HEK293 (cell line): Measurements from ENCODE around the gene PLEKHG1.
A peak's percentile ranks its signal among the peaks of the same experiment; 100 is the strongest.

Experiments
- BCL11A ChIP-seq: fragments of 450-650 bp; formaldehyde crosslinking; IDR thresholded peaks from 2 replicates; pipeline ENCODE4 v1.5.1; 2016; ENCODE audit warnings: low read depth, missing biosample characterization, missing genetic modification characterization
- GLI2 ChIP-seq: fragments of 450-650 bp; formaldehyde crosslinking; IDR thresholded peaks from 2 replicates; pipeline ENCODE4; 2017; ENCODE audit warnings: missing biosample characterization, missing genetic modification characterization, low read depth, borderline replicate concordance
- HOXD13 ChIP-seq: sonication (generic); formaldehyde crosslinking; IDR thresholded peaks from 2 replicates; pipeline ENCODE4 v1.8.0; 2022; ENCODE audit warnings: missing genetic modification reagents, borderline replicate concordance
- KLF10 ChIP-seq: fragments of 450-650 bp; IDR thresholded peaks from 2 replicates; pipeline ENCODE4 v1.5.1; 2018; ENCODE audit warnings: missing biosample characterization, mild to moderate bottlenecking, missing genetic modification characterization
- KLF17 ChIP-seq: fragments of 450-650 bp; formaldehyde crosslinking; IDR thresholded peaks from 2 replicates; pipeline ENCODE4 v1.5.1; 2016; ENCODE audit warnings: missing biosample characterization, missing genetic modification characterization
- KLF7 ChIP-seq: fragments of 450-650 bp; formaldehyde crosslinking; IDR thresholded peaks from 2 replicates; pipeline ENCODE4 v1.5.1; 2016; ENCODE audit warnings: missing biosample characterization, missing genetic modification characterization, borderline replicate concordance
- SCRT1 ChIP-seq: fragments of 450-650 bp; formaldehyde crosslinking; IDR thresholded peaks from 2 replicates; pipeline ENCODE4 v1.5.1; 2016; ENCODE audit warnings: missing biosample characterization, missing genetic modification characterization, borderline replicate concordance
- SCRT2 ChIP-seq: fragments of 450-650 bp; formaldehyde crosslinking; IDR thresholded peaks from 2 replicates; pipeline ENCODE4 v1.5.1; 2016; ENCODE audit warnings: missing biosample characterization, missing genetic modification characterization
- TRIM28 ChIP-seq: IDR thresholded peaks from 2 replicates; pipeline ENCODE4 v1.6.1; 2011; ENCODE audit warnings: low read length, control low read depth, borderline replicate concordance
- WT1 ChIP-seq: fragments of 450-650 bp; formaldehyde crosslinking; IDR thresholded peaks from 2 replicates; pipeline ENCODE4 v1.5.1; 2016; ENCODE audit warnings: missing biosample characterization, missing genetic modification characterization
- ZFP3 ChIP-seq: fragments of 450-650 bp; formaldehyde crosslinking; IDR thresholded peaks from 2 replicates; pipeline ENCODE4 v1.5.1; 2016; ENCODE audit warnings: low read depth, missing biosample characterization, missing genetic modification characterization
- ZIC2 ChIP-seq: fragments of 450-650 bp; formaldehyde crosslinking; IDR thresholded peaks from 2 replicates; pipeline ENCODE4 v1.5.1; 2016; ENCODE audit warnings: missing biosample characterization, missing genetic modification characterization
- ZNF138 ChIP-seq: fragments of 450-650 bp; formaldehyde crosslinking; IDR thresholded peaks from 2 replicates; pipeline ENCODE4 v1.5.1; 2016; ENCODE audit warnings: missing biosample characterization, missing genetic modification characterization, borderline replicate concordance
- ZNF140 ChIP-seq: fragments of 450-650 bp; formaldehyde crosslinking; IDR thresholded peaks from 2 replicates; pipeline ENCODE4 v1.5.1; 2016; ENCODE audit warnings: missing biosample characterization, missing genetic modification characterization
- ZNF19 ChIP-seq: fragments of 450-650 bp; formaldehyde crosslinking; IDR thresholded peaks from 2 replicates; pipeline ENCODE4; 2016; ENCODE audit warnings: missing biosample characterization, missing genetic modification characterization, low read depth
- ZNF248 ChIP-seq: fragments of 450-650 bp; formaldehyde crosslinking; IDR thresholded peaks from 2 replicates; pipeline ENCODE4 v1.5.1; 2017; ENCODE audit warnings: missing biosample characterization, missing genetic modification characterization
- ZNF350 ChIP-seq: fragments of 450-650 bp; formaldehyde crosslinking; IDR thresholded peaks from 2 replicates; pipeline ENCODE4 v1.5.0; 2017; ENCODE audit warnings: missing biosample characterization, mild to moderate bottlenecking, missing genetic modification characterization
- ZNF354C ChIP-seq: fragments of 450-650 bp; formaldehyde crosslinking; IDR thresholded peaks from 2 replicates; pipeline ENCODE4 v1.5.1; 2016; ENCODE audit warnings: missing biosample characterization, missing genetic modification characterization, low read depth, borderline replicate concordance
- ZNF37A ChIP-seq: fragments of 450-650 bp; IDR thresholded peaks from 2 replicates; pipeline ENCODE4 v1.5.1; 2018; ENCODE audit warnings: missing biosample characterization, missing genetic modification characterization
- ZNF48 ChIP-seq: fragments of 450-650 bp; formaldehyde crosslinking; IDR thresholded peaks from 2 replicates; pipeline ENCODE4 v1.5.1; 2016; ENCODE audit warnings: missing biosample characterization, missing genetic modification characterization
- ZNF544 ChIP-seq: fragments of 450-650 bp; formaldehyde crosslinking; IDR thresholded peaks from 2 replicates; pipeline ENCODE4 v1.5.0; 2017; ENCODE audit warnings: missing biosample characterization, missing genetic modification characterization
- ZNF548 ChIP-seq: fragments of 450-650 bp; formaldehyde crosslinking; IDR thresholded peaks from 2 replicates; pipeline ENCODE4 v1.5.1; 2016; ENCODE audit warnings: missing biosample characterization, missing genetic modification characterization
- ZNF561 ChIP-seq: fragments of 450-650 bp; IDR thresholded peaks from 2 replicates; pipeline ENCODE4 v1.5.1; 2018; ENCODE audit warnings: missing biosample characterization, missing genetic modification characterization, borderline replicate concordance
- ZNF610 ChIP-seq: fragments of 450-650 bp; formaldehyde crosslinking; IDR thresholded peaks from 2 replicates; pipeline ENCODE4 v1.5.1; 2016; ENCODE audit warnings: missing biosample characterization, missing genetic modification characterization, borderline replicate concordance
- ZNF626 ChIP-seq: fragments of 450-650 bp; sonication (Bioruptor Pico); formaldehyde crosslinking; IDR thresholded peaks from 2 replicates; pipeline ENCODE4 v1.5.1; 2018; ENCODE audit warnings: missing biosample characterization, missing genetic modification characterization, inconsistent platforms
- ZNF645 ChIP-seq: fragments of 450-650 bp; formaldehyde crosslinking; IDR thresholded peaks from 2 replicates; pipeline ENCODE4; 2016; ENCODE audit warnings: missing biosample characterization, missing genetic modification characterization
- ZNF660 ChIP-seq: fragments of 450-650 bp; IDR thresholded peaks from 2 replicates; pipeline ENCODE4 v1.5.1; 2018; ENCODE audit warnings: missing biosample characterization, mild to moderate bottlenecking, missing genetic modification characterization
- ZNF768 ChIP-seq: fragments of 450-650 bp; formaldehyde crosslinking; IDR thresholded peaks from 2 replicates; pipeline ENCODE4 v1.5.1; 2018; ENCODE audit warnings: missing biosample characterization, mild to moderate bottlenecking, missing genetic modification characterization
- ZNF776 ChIP-seq: fragments of 450-650 bp; formaldehyde crosslinking; IDR thresholded peaks from 2 replicates; pipeline ENCODE4 v1.5.0; 2017; ENCODE audit warnings: missing biosample characterization, missing genetic modification characterization, borderline replicate concordance
- ZNF792 ChIP-seq: fragments of 450-650 bp; formaldehyde crosslinking; IDR thresholded peaks from 2 replicates; pipeline ENCODE4 v1.5.1; 2016; ENCODE audit warnings: missing biosample characterization, missing genetic modification characterization
- ZSCAN16 ChIP-seq: fragments of 450-650 bp; formaldehyde crosslinking; IDR thresholded peaks from 2 replicates; pipeline ENCODE4 v1.5.1; 2016; ENCODE audit warnings: missing biosample characterization, missing genetic modification characterization
- TF ChIP-seq, protein P1 (sequence below): fragments of 450-650 bp; formaldehyde crosslinking; conservative IDR thresholded peaks from 2 replicates; pipeline ENCODE4 v1.5.1; 2016; ENCODE audit warnings: low read depth, missing biosample characterization, missing genetic modification characterization
- TF ChIP-seq, protein P2 (sequence below): fragments of 450-650 bp; formaldehyde crosslinking; IDR thresholded peaks from 2 replicates; pipeline ENCODE4 v1.5.1; 2016; ENCODE audit warnings: missing biosample characterization, missing genetic modification characterization, borderline replicate concordance

Gene PLEKHG1

DNA sequence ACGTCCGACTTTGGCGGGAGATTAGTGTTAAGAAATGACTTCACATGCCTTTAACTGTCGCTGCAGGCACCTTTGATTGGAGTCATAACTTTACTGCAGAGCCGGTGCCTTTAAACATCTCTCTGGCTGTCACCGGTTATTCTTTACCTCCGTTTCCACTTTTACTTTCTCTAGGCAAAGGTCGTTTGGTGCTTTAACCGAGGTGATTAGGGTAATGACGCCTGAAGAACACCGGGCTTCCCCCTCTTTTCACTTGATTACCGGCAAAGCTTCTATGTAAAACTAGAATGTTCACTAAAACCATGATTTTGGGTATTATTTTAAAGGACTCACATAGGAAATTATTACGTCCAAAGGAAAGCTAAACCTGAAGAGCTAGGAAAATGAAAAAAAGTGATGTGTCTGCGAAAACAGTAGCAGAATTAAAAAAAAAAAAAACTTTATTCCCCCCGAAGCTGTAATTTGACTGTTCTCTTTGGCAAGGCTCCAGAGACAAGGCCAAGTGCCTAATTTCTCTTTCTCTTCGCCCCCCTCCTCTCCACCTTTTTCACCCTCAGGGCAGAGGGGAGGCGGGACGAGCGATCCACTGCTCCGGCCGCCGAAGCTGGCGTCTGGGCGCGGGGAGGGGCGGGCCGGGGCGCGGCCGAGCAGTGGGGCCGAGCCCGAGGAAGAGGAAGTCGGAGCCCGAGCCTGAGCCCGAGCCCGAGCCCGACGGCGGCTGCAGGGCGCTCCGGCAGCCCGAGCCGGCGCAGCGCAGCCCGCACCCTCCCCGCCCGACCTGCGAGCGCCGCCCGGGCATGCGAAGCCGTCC, at the start of gene PLEKHG1 (continued):
- no peak for TF ChIP-seq ZFP3 (tag by site-specific recombination)
- TF ChIP-seq ZNF768 (tag by site-specific recombination) = no peak
- no peak for TF ChIP-seq TRIM28
- no peak for TF ChIP-seq SCRT2 (tag by site-specific recombination)
- TF ChIP-seq ZSCAN16 = no peak
- no peak for TF ChIP-seq ZNF140 (tag by site-specific recombination)
- no peak for TF ChIP-seq ZNF37A (tag by site-specific recombination)
- TF ChIP-seq ZNF660 (tag by site-specific recombination) = peak; percentile 75; the same call in 1 of the 2 replicates
- TF ChIP-seq KLF7 (tag by site-specific recombination) = no peak
- TF ChIP-seq ZNF610 (tag by site-specific recombination) = no peak
- no peak for TF ChIP-seq ZNF548
- TF ChIP-seq HOXD13 (CRISPR knock-in tag) = no peak; the same call in 1 of the 2 replicates
- TF ChIP-seq ZNF626 (tag by site-specific recombination) = no peak
- TF ChIP-seq GLI2 = no peak
- no peak for TF ChIP-seq ZNF776 (tag by site-specific recombination)
- no peak for TF ChIP-seq ZIC2 (tag by site-specific recombination)
- TF ChIP-seq ZNF561 (tag by site-specific recombination) = peak; percentile 49; the same call in 1 of the 2 replicates
- TF ChIP-seq ZNF645 (tag by site-specific recombination) = no peak
- TF ChIP-seq, protein P1, sequence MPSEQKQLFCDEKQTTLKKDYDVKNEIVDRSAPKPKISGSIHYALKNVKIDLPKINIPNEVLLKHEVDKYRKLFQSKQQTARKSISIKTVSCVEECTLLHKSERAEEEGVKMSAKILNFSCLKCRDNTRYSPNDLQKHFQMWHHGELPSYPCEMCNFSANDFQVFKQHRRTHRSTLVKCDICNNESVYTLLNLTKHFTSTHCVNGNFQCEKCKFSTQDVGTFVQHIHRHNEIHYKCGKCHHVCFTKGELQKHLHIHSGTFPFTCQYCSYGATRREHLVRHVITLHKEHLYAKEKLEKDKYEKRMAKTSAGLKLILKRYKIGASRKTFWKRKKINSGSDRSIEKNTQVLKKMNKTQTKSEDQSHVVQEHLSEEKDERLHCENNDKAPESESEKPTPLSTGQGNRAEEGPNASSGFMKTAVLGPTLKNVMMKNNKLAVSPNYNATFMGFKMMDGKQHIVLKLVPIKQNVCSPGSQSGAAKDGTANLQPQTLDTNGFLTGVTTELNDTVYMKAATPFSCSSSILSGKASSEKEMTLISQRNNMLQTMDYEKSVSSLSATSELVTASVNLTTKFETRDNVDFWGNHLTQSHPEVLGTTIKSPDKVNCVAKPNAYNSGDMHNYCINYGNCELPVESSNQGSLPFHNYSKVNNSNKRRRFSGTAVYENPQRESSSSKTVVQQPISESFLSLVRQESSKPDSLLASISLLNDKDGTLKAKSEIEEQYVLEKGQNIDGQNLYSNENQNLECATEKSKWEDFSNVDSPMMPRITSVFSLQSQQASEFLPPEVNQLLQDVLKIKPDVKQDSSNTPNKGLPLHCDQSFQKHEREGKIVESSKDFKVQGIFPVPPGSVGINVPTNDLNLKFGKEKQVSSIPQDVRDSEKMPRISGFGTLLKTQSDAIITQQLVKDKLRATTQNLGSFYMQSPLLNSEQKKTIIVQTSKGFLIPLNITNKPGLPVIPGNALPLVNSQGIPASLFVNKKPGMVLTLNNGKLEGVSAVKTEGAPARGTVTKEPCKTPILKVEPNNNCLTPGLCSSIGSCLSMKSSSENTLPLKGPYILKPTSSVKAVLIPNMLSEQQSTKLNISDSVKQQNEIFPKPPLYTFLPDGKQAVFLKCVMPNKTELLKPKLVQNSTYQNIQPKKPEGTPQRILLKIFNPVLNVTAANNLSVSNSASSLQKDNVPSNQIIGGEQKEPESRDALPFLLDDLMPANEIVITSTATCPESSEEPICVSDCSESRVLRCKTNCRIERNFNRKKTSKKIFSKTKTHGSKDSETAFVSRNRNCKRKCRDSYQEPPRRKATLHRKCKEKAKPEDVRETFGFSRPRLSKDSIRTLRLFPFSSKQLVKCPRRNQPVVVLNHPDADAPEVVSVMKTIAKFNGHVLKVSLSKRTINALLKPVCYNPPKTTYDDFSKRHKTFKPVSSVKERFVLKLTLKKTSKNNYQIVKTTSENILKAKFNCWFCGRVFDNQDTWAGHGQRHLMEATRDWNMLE = no peak
- TF ChIP-seq KLF17 (tag by site-specific recombination) = no peak
- TF ChIP-seq WT1 (tag by site-specific recombination) = no peak
- no peak for TF ChIP-seq ZNF354C (tag by site-specific recombination)
- TF ChIP-seq, protein P2, sequence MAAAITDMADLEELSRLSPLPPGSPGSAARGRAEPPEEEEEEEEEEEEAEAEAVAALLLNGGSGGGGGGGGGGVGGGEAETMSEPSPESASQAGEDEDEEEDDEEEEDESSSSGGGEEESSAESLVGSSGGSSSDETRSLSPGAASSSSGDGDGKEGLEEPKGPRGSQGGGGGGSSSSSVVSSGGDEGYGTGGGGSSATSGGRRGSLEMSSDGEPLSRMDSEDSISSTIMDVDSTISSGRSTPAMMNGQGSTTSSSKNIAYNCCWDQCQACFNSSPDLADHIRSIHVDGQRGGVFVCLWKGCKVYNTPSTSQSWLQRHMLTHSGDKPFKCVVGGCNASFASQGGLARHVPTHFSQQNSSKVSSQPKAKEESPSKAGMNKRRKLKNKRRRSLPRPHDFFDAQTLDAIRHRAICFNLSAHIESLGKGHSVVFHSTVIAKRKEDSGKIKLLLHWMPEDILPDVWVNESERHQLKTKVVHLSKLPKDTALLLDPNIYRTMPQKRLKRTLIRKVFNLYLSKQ (tag by site-specific recombination) = no peak
- TF ChIP-seq ZNF544 = no peak
- TF ChIP-seq ZNF138 (tag by site-specific recombination) = no peak
- TF ChIP-seq ZNF792 = no peak
- TF ChIP-seq BCL11A (tag by site-specific recombination) = no peak
- TF ChIP-seq ZNF48 (tag by site-specific recombination) = no peak
- no peak for TF ChIP-seq ZNF350 (tag by site-specific recombination)
- no peak for TF ChIP-seq ZNF19 (tag by site-specific recombination)
- TF ChIP-seq ZNF248 = no peak
- no peak for TF ChIP-seq KLF10 (tag by site-specific recombination)
- no peak for TF ChIP-seq SCRT1 (tag by site-specific recombination)
